ENCODE measurements around the gene PLCB1. TPM values are rescaled to one million over a fixed set of nuclear protein-coding genes. Genes with fewer than 3 reads are reported as not detected.

Gene PLCB1
- total and polyA plus RNA-seq, 3 experiments from 2014 or later = 8.5 to 9.9 (median 8.8) TPM

- Mint-ChIP-seq H3K27me3 (no peaks in the 10 kb centered on the region), H3K9me3 (no peaks in the 10 kb centered on the region), H3K4me1 (peaks cover 0 to 7% (median 0%) of the 10 kb centered on the region in 3 donors), H3K27ac (peak overlapping the region in 1 of 8 donors; percentile 66), H3K36me3 (peaks cover 0 to 13% (median 2%) of the 10 kb centered on the region in 3 donors), H3K4me3 (no peak overlapping the region)
- Histone ChIP-seq H3K4me3 (ENCODE audit: low read length) (no peak overlapping the region), H3K27me3 (ENCODE audit: insufficient read depth, low read length, poor library complexity, severe bottlenecking) (no peaks in the 10 kb centered on the region), H3K27ac (ENCODE audit: low read depth, low read length) (no peak overlapping the region), H3K4me1 (ENCODE audit: insufficient read depth, low read length) (no peaks in the 10 kb centered on the region), H3K9me3 (ENCODE audit: low read length) (no peaks in the 10 kb centered on the region), H3K36me3 (ENCODE audit: insufficient read depth, low read length) (no peaks in the 10 kb centered on the region)
- ChIA-PET CTCF (interaction anchor here (1.3 kb wide), 1 partner anchor 9 kb away, joined by 4 read pairs; no protein-coding TSS in a partner anchor), POLR2A (no interaction called here)
- no peak for DNase-seq
These were observed 624.3 kb downstream of the PLCB1 start for GRCh38 chr20:8756410-8756809.

GRCh38 chr20:8757146-8757545, 625.1 kb downstream of the PLCB1 start:
- CTCF ChIA-PET = interaction anchor here (1.3 kb wide), 1 partner anchor 10 kb away, joined by 4 read pairs; no protein-coding TSS in a partner anchor
- Histone ChIP-seq H3K27ac (ENCODE audit: low read depth, low read length) (no peak overlapping the region), H3K36me3 (ENCODE audit: insufficient read depth, low read length) (no peaks in the 10 kb centered on the region), H3K9me3 (ENCODE audit: low read length) (no peaks in the 10 kb centered on the region), H3K4me1 (ENCODE audit: insufficient read depth, low read length) (no peaks in the 10 kb centered on the region), H3K27me3 (ENCODE audit: insufficient read depth, low read length, poor library complexity, severe bottlenecking) (no peaks in the 10 kb centered on the region), H3K4me3 (ENCODE audit: low read length) (no peak overlapping the region)
- Mint-ChIP-seq H3K4me1 (peaks cover 0 to 5% (median 0%) of the 10 kb centered on the region in 3 donors), H3K36me3 (peaks cover 0 to 13% (median 2%) of the 10 kb centered on the region in 3 donors), H3K9me3 (no peaks in the 10 kb centered on the region), H3K4me3 (no peak overlapping the region), H3K27me3 (no peaks in the 10 kb centered on the region), H3K27ac (peak overlapping the region in 2 of 8 donors; percentile 13 to 41)
- no peak for DNase-seq
- POLR2A ChIA-PET = no interaction called here

- no peak overlapping the region for H3K4me3 Mint-ChIP-seq
- ChIA-PET CTCF (no interaction called here), POLR2A (no interaction called here)
- H3K36me3 ChIP-seq (ENCODE audit: insufficient read depth, low read length) = no peaks in the 10 kb centered on the region
- no peaks in the 10 kb centered on the region for H3K4me1 Mint-ChIP-seq
- no peaks in the 10 kb centered on the region for H3K9me3 ChIP-seq (ENCODE audit: low read length)
- peaks cover 6 to 35% (median 16%) of the 10 kb centered on the region in 3 donors for H3K36me3 Mint-ChIP-seq
- no peak overlapping the region for H3K27ac ChIP-seq (ENCODE audit: low read depth, low read length)
- H3K4me1 ChIP-seq (ENCODE audit: insufficient read depth, low read length) = no peaks in the 10 kb centered on the region
- no peaks in the 10 kb centered on the region for H3K27me3 ChIP-seq (ENCODE audit: insufficient read depth, low read length, poor library complexity, severe bottlenecking)
- no peaks in the 10 kb centered on the region for H3K9me3 Mint-ChIP-seq
- H3K27ac Mint-ChIP-seq = peak overlapping the region in 2 of 8 donors; percentile 16 to 32
- H3K4me3 ChIP-seq (ENCODE audit: low read length) = no peak overlapping the region
- DNase-seq = no peak
- H3K27me3 Mint-ChIP-seq = no peaks in the 10 kb centered on the region
These were observed 632.4 kb downstream of the PLCB1 start for GRCh38 chr20:8764344-8764962.

- no peaks in the 10 kb centered on the region for H3K36me3 ChIP-seq (ENCODE audit: insufficient read depth, low read length)
- H3K4me1 ChIP-seq (ENCODE audit: insufficient read depth, low read length) = no peaks in the 10 kb centered on the region
- POLR2A ChIA-PET = no interaction called here
These were observed 634.9 kb downstream of the PLCB1 start for GRCh38 chr20:8766868-8767390.

GRCh38 chr20:8774412-8774811, 642.3 kb downstream of the PLCB1 start:
- Histone ChIP-seq H3K27ac (ENCODE audit: low read depth, low read length) (no peak overlapping the region), H3K36me3 (ENCODE audit: insufficient read depth, low read length) (no peaks in the 10 kb centered on the region), H3K27me3 (ENCODE audit: insufficient read depth, low read length, poor library complexity, severe bottlenecking) (no peaks in the 10 kb centered on the region), H3K4me1 (ENCODE audit: insufficient read depth, low read length) (no peaks in the 10 kb centered on the region), H3K4me3 (ENCODE audit: low read length) (no peak overlapping the region), H3K9me3 (ENCODE audit: low read length) (no peaks in the 10 kb centered on the region)
- ChIA-PET POLR2A (no interaction called here), CTCF (no interaction called here)
- peaks cover 0 to 2% of the 10 kb centered on the region in 2 donors for H3K27me3 Mint-ChIP-seq
- peaks cover 3 to 25% (median 25%) of the 10 kb centered on the region in 3 donors for H3K36me3 Mint-ChIP-seq
- DNase-seq = no peak
- no peaks in the 10 kb centered on the region for H3K4me1 Mint-ChIP-seq
- no peaks in the 10 kb centered on the region for H3K9me3 Mint-ChIP-seq
- no peak overlapping the region for H3K4me3 Mint-ChIP-seq
- no peak overlapping the region for H3K27ac Mint-ChIP-seq

More at GRCh38 chr20:8766868-8767390, 634.9 kb downstream of the PLCB1 start:
- Mint-ChIP-seq H3K4me3 (no peak overlapping the region), H3K9me3 (no peaks in the 10 kb centered on the region), H3K27me3 (no peaks in the 10 kb centered on the region), H3K27ac (no peak overlapping the region), H3K36me3 (peaks cover 6 to 29% (median 23%) of the 10 kb centered on the region in 3 donors), H3K4me1 (no peaks in the 10 kb centered on the region)
- Histone ChIP-seq H3K27me3 (ENCODE audit: insufficient read depth, low read length, poor library complexity, severe bottlenecking) (no peaks in the 10 kb centered on the region), H3K9me3 (ENCODE audit: low read length) (no peaks in the 10 kb centered on the region), H3K4me3 (ENCODE audit: low read length) (no peak overlapping the region), H3K27ac (ENCODE audit: low read depth, low read length) (no peak overlapping the region)
- CTCF ChIA-PET = no interaction called here
- DNase-seq = no peak

- H3K27me3 ChIP-seq (ENCODE audit: insufficient read depth, low read length, poor library complexity, severe bottlenecking) = no peaks in the 10 kb centered on the region
- Mint-ChIP-seq H3K36me3 (peaks cover 8 to 36% (median 35%) of the 10 kb centered on the region in 3 donors), H3K4me3 (no peak overlapping the region), H3K9me3 (no peaks in the 10 kb centered on the region), H3K27me3 (peaks cover 0 to 2% of the 10 kb centered on the region in 2 donors), H3K4me1 (no peaks in the 10 kb centered on the region), H3K27ac (peak overlapping the region in 2 of 8 donors; percentile 36 to 68)
- H3K4me1 ChIP-seq (ENCODE audit: insufficient read depth, low read length) = no peaks in the 10 kb centered on the region
- CTCF ChIA-PET = no interaction called here
- H3K27ac ChIP-seq (ENCODE audit: low read depth, low read length) = no peak overlapping the region
- H3K9me3 ChIP-seq (ENCODE audit: low read length) = no peaks in the 10 kb centered on the region
- DNase-seq = no peak
- H3K36me3 ChIP-seq (ENCODE audit: insufficient read depth, low read length) = no peaks in the 10 kb centered on the region
- POLR2A ChIA-PET = no interaction called here
- no peak overlapping the region for H3K4me3 ChIP-seq (ENCODE audit: low read length)
These were observed 645.8 kb downstream of the PLCB1 start for GRCh38 chr20:8777911-8778310.

GRCh38 chr20:8778387-8778786, 646.3 kb downstream of the PLCB1 start:
- H3K4me1 ChIP-seq (ENCODE audit: insufficient read depth, low read length) = no peaks in the 10 kb centered on the region
- CTCF ChIA-PET = no interaction called here
- H3K27ac Mint-ChIP-seq = no peak overlapping the region

GRCh38 chr20:8780915-8781314, 648.8 kb downstream of the PLCB1 start:
- no peaks in the 10 kb centered on the region for H3K27me3 ChIP-seq (ENCODE audit: insufficient read depth, low read length, poor library complexity, severe bottlenecking)
- Mint-ChIP-seq H3K4me1 (no peaks in the 10 kb centered on the region), H3K27ac (no peak overlapping the region), H3K4me3 (peak overlapping the region in 1 of 7 donors; percentile 3), H3K36me3 (peaks cover 8 to 32% (median 25%) of the 10 kb centered on the region in 3 donors), H3K9me3 (no peaks in the 10 kb centered on the region), H3K27me3 (no peaks in the 10 kb centered on the region)
- H3K36me3 ChIP-seq (ENCODE audit: insufficient read depth, low read length) = no peaks in the 10 kb centered on the region
- H3K9me3 ChIP-seq (ENCODE audit: low read length) = no peaks in the 10 kb centered on the region
- H3K4me3 ChIP-seq (ENCODE audit: low read length) = no peak overlapping the region
- no peak overlapping the region for H3K27ac ChIP-seq (ENCODE audit: low read depth, low read length)
- no peak for DNase-seq
- CTCF ChIA-PET = no interaction called here
- POLR2A ChIA-PET = no interaction called here
- no peaks in the 10 kb centered on the region for H3K4me1 ChIP-seq (ENCODE audit: insufficient read depth, low read length)

More at GRCh38 chr20:8778387-8778786, 646.3 kb downstream of the PLCB1 start:
- no peaks in the 10 kb centered on the region for H3K4me1 Mint-ChIP-seq
- Histone ChIP-seq H3K4me3 (ENCODE audit: low read length) (no peak overlapping the region), H3K9me3 (ENCODE audit: low read length) (no peaks in the 10 kb centered on the region), H3K27ac (ENCODE audit: low read depth, low read length) (no peak overlapping the region), H3K27me3 (ENCODE audit: insufficient read depth, low read length, poor library complexity, severe bottlenecking) (no peaks in the 10 kb centered on the region), H3K36me3 (ENCODE audit: insufficient read depth, low read length) (no peaks in the 10 kb centered on the region)
- DNase-seq = no peak
- no peaks in the 10 kb centered on the region for H3K9me3 Mint-ChIP-seq
- peaks cover 0 to 2% of the 10 kb centered on the region in 2 donors for H3K27me3 Mint-ChIP-seq
- POLR2A ChIA-PET = no interaction called here
- H3K4me3 Mint-ChIP-seq = no peak overlapping the region
- H3K36me3 Mint-ChIP-seq = peaks cover 8 to 36% (median 34%) of the 10 kb centered on the region in 3 donors
